Measurements from ENCODE around the gene MEG3. TPM values are rescaled to one million over a fixed set of nuclear protein-coding genes. Genes with fewer than 3 reads are reported as not detected.

The MEG3 gene
- total RNA-seq, 2 experiments from 2014 or later = not detected

DNA sequence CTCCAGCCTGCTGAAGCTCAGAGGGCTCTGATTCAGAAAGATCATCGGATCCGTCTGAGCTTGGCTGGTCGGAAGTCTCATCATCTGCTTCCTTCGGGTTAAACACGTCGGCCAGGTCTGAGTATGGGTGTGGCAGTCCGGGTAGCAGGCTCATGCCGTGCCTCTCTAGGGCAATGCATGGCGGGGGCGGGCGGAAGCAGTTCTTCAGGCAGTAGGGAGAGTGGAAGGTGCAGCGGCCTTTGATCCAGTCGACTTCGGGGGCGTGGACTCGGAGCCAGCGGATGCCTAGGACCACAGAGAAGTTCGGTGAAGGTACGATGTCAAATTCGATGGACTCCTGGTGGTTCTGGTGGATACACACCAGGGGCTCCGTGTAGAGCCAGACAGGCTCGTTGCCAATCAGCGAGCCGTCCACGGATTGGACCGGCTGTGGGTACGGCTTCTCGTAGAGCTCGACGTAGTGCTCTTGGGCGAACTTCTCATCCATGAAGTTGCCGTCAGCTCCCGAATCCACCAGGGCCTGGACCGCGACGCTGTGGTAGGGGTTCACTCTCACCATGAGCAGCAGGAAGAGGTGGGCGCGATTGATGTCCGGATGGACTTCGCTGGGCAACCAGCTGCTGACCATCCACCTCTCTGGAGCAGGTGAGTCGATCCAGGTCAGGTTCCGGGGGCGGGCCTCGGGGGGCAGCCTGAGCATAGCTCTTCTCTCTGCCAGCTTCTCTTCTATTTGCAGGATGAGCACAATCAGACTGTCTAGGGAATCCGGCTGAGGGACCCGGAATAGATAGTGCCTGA lies 57.3 kb downstream of the MEG3 start:
- H3K9me3 Mint-ChIP-seq = no peaks in the 10 kb centered on the region
- intact Hi-C loops (cut with micrococcal nuclease) = no loop called here
- ChIA-PET CTCF (no interaction called here), POLR2A (no interaction called here)
- H3K27ac Mint-ChIP-seq = no peak overlapping the region
- H3K4me1 Mint-ChIP-seq (ENCODE audit: low read depth) = no peaks in the 10 kb centered on the region
- H3K4me3 Mint-ChIP-seq = no peak overlapping the region
- H3K36me3 Mint-ChIP-seq = no peaks in the 10 kb centered on the region
- H3K27me3 Mint-ChIP-seq = peaks cover 12% of the 10 kb centered on the region
- no peak for DNase-seq

DNA sequence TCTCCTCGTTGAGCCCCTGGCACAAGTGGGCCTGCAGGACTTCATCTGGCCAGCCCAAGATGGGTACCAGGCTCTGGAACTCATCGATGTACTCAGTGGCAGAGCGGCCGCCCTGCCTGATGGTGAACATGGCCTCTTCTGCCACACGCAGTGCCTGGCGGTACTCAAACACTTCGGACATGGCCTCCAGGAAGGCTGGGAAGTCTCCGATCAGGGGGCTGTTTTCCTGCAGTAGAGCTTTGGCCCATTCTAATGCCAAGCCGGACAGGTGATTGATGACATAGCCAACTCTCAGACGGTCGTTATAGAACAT lies 57.8 kb downstream of the MEG3 start:
- POLR2A ChIA-PET = no interaction called here
- CTCF ChIA-PET = no interaction called here
- no peaks in the 10 kb centered on the region for H3K9me3 Mint-ChIP-seq
- no peak for DNase-seq
- H3K27me3 Mint-ChIP-seq = peaks cover 8% of the 10 kb centered on the region
- no peak overlapping the region for H3K27ac Mint-ChIP-seq
- no peak overlapping the region for H3K4me3 Mint-ChIP-seq
- intact Hi-C loops (cut with micrococcal nuclease) = no loop called here
- no peaks in the 10 kb centered on the region for H3K4me1 Mint-ChIP-seq (ENCODE audit: low read depth)
- H3K36me3 Mint-ChIP-seq = no peaks in the 10 kb centered on the region

DNA sequence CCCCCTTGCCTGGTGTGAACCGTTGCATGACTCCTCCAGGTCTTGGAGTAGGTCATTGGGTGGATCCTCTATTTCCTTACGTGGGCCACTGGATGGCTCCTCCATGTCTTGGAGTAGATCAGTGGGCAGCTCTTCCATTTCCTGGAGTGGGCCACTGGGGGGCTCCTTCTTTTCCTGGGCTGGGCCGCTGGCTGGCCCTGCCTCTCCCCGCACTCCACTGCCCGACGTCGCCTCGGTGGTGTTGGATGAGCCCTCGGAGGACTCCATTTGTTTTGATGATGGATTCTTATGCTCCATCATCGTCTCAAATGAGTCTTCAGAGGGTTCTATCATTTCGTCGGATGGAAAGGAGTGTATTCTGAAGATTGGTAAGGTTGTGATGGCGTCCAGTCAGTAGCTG lies 58.5 kb downstream of the MEG3 start:
- H3K4me1 Mint-ChIP-seq (ENCODE audit: low read depth) = no peaks in the 10 kb centered on the region
- H3K4me3 Mint-ChIP-seq = no peak overlapping the region
- no peaks in the 10 kb centered on the region for H3K9me3 Mint-ChIP-seq
- no peak overlapping the region for H3K27ac Mint-ChIP-seq
- no peaks in the 10 kb centered on the region for H3K36me3 Mint-ChIP-seq
- POLR2A ChIA-PET = no interaction called here
- intact Hi-C loops (cut with micrococcal nuclease) = no loop called here
- no peak for DNase-seq
- CTCF ChIA-PET = no interaction called here
- peaks cover 8% of the 10 kb centered on the region for H3K27me3 Mint-ChIP-seq

DNA sequence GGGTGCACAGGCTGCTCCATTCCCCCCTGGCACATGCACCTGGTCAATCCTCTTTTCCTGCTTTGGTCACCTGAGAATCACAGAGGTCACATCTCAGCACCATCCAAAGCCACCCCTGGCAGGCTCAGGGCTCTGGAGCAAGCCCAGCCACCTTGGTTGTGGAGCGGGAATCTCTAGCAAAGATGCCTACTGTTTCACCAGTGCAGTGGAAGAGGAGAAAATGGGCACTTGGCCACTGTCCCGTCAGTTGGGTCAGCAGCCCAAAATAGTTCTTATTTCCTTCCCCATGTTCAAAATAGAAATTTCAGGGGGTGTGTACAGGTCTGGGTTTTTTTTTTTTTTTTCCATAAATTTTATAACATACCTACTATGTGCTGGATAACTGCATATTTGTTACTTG lies 59.3 kb downstream of the MEG3 start:
- ChIA-PET POLR2A (no interaction called here), CTCF (no interaction called here)
- no peak overlapping the region for H3K4me3 Mint-ChIP-seq
- H3K27me3 Mint-ChIP-seq = peaks cover 8% of the 10 kb centered on the region
- H3K27ac Mint-ChIP-seq = no peak overlapping the region
- no peaks in the 10 kb centered on the region for H3K4me1 Mint-ChIP-seq (ENCODE audit: low read depth)
- intact Hi-C loops (cut with micrococcal nuclease) = no loop called here
- H3K9me3 Mint-ChIP-seq = no peaks in the 10 kb centered on the region
- H3K36me3 Mint-ChIP-seq = no peaks in the 10 kb centered on the region
- no peak for DNase-seq

DNA sequence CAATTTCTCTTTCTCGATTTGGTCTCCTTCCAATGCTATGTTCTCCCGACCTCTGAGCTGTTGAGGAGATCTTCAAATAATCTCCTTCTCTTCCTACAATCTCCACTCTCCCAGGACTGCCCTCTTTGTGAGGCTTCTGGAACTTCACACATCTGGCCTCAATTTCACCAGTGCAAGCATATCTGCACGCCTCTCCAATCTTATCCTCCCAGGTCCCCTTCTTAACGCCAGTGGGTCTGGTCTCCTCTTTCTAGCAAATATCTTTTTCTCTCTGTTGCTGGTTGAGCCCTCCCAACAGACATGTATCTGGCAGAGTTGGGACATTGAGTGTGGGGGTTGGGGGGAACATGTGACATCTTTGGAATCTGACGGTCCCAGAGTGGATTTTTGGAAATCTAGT lies 59.7 kb downstream of the MEG3 start:
- ChIA-PET POLR2A (no interaction called here), CTCF (no interaction called here)
- Mint-ChIP-seq H3K27me3 (peaks cover 6% of the 10 kb centered on the region), H3K4me3 (no peak overlapping the region), H3K4me1 (ENCODE audit: low read depth) (no peaks in the 10 kb centered on the region), H3K36me3 (no peaks in the 10 kb centered on the region), H3K9me3 (no peaks in the 10 kb centered on the region), H3K27ac (no peak overlapping the region)
- intact Hi-C loops (cut with micrococcal nuclease) = no loop called here
- DNase-seq = no peak

DNA sequence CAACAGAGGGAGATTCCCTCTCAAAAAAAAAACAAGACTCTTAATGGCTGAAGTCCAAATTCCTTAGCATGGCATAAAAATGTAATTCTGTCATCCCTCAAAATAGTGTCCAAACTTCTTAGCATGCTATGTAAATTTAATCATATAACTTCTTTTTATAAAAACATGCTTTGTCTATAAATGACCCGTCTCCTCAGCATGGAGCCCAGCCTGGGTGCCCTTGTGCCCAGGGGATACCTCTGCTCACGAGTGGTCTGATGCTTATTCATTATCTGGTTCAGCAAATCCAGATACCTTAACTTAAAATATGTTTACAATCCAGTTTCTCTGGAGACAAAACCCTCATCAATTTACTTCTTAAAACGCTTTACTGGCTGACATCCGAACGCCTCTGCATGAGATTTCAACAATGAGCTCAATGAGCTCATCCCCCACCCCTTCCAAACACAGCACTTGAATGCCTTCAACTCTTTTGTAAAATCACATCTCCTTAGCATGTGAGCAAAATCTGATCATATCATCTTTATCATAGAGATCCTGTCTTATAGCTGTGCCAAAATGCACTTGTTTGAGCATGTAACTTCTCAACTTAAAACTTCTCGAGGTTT lies 61.9 kb downstream of the MEG3 start:
- Mint-ChIP-seq H3K4me1 (ENCODE audit: low read depth) (no peaks in the 10 kb centered on the region), H3K27ac (no peak overlapping the region), H3K27me3 (peaks cover 6% of the 10 kb centered on the region), H3K4me3 (no peak overlapping the region), H3K36me3 (no peaks in the 10 kb centered on the region), H3K9me3 (no peaks in the 10 kb centered on the region)
- intact Hi-C loops (cut with micrococcal nuclease) = no loop called here
- ChIA-PET CTCF (no interaction called here), POLR2A (no interaction called here)
- DNase-seq = no peak

DNA sequence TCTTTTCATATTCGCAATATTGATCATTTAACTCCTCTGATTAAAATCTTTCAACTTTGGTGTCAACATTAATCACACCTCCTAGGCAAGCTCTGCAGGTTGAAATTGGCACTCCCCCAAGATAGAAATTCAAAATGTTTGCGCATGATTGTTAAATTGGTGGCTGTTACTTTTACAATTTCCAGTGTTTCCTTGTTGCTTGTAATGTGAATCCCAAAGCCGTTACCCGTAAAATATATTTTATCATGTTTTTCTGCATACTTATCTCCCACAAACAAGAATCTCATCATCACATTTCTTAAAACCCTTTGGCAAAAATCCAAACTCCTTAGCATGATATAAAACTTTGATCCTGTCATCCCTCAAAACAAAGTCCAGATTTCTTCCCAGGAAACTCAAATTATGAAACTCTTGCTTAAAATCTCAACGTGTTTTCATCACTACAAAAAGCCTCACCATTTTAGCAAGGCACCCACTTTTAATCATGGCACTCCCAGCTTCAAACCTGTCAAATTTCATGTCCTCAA lies 62.9 kb downstream of the MEG3 start:
- H3K4me1 Mint-ChIP-seq (ENCODE audit: low read depth) = no peaks in the 10 kb centered on the region
- DNase-seq = no peak
- ChIA-PET CTCF (no interaction called here), POLR2A (no interaction called here)
- no peaks in the 10 kb centered on the region for H3K9me3 Mint-ChIP-seq
- H3K27me3 Mint-ChIP-seq = peaks cover 11% of the 10 kb centered on the region
- no peak overlapping the region for H3K4me3 Mint-ChIP-seq
- H3K27ac Mint-ChIP-seq = no peak overlapping the region
- no peaks in the 10 kb centered on the region for H3K36me3 Mint-ChIP-seq
- intact Hi-C loops (cut with micrococcal nuclease) = no loop called here

DNA sequence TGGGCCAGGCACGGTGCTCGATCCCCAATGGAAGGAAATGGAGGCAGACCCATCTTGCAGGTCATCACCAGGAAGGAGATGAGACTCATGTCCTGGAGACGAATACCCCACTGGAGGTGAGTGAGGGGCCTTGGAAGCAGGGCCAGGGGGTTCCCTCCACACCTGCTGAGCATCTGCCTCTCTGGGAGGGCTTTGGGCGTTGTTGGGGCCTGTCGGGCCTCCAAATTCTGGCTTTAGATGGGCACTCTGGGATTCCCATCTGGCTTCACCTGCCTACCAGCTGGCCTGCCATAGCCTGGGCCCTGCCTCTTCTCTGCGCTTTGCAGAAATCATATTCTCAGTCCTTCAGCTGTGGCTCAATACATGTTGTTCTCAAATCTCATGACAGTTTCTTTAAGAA lies 63.7 kb downstream of the MEG3 start:
- CTCF ChIA-PET = no interaction called here
- DNase-seq = no peak
- H3K27me3 Mint-ChIP-seq = peaks cover 10% of the 10 kb centered on the region
- intact Hi-C loops (cut with micrococcal nuclease) = no loop called here
- no peak overlapping the region for H3K4me3 Mint-ChIP-seq
- no peaks in the 10 kb centered on the region for H3K36me3 Mint-ChIP-seq
- H3K27ac Mint-ChIP-seq = no peak overlapping the region
- no peaks in the 10 kb centered on the region for H3K9me3 Mint-ChIP-seq
- H3K4me1 Mint-ChIP-seq (ENCODE audit: low read depth) = no peaks in the 10 kb centered on the region
- POLR2A ChIA-PET = no interaction called here

DNA sequence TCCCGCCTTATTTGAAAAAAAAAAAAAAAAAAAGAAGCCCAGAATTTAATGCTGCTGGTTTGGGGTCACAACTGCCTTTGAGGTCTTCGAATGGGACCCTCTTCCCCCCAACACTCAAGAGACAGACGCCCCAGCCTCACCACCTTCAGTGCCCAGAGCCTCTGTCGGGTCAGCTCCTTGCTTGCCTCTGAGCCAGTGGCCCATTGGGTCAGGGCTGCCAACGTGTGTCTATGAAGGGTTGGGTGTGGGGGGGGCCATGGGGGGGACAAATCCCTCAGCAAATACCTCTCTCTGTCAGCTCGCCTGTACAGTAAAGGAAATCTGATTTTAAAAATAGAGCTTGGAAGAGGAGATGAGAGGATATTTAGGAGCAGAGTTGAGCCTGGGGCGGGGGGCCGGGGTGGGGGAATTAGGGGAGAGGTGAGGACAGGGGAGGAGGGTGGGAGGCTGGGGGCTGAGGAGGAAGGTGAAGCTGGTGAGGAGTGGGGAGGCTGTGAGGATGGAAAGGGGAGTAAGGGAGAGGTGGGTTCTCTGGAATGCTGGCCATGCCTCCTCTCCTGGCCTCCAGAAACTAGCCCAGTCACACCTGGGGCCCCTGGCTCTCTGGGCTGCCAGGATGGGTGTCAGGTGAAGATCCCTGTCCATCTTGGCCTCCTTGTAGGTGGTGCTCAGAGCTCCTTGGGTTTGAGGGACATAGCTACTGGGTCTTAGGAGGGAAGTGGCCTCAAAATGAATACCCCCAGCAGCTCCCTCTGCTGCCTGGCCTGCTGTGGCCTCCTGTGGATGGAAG lies 64.3 kb downstream of the MEG3 start:
- ChIA-PET CTCF (interaction anchor here (1.0 kb wide), 1 partner anchor 11 kb away, joined by 3 read pairs; no protein-coding TSS in a partner anchor), POLR2A (no interaction called here)
- no peaks in the 10 kb centered on the region for H3K36me3 Mint-ChIP-seq
- intact Hi-C loops (cut with micrococcal nuclease) = no loop called here
- H3K4me3 Mint-ChIP-seq = no peak overlapping the region
- no peaks in the 10 kb centered on the region for H3K4me1 Mint-ChIP-seq (ENCODE audit: low read depth)
- peaks cover 12% of the 10 kb centered on the region for H3K27me3 Mint-ChIP-seq
- DNase-seq = no peak
- H3K9me3 Mint-ChIP-seq = no peaks in the 10 kb centered on the region
- H3K27ac Mint-ChIP-seq = no peak overlapping the region

DNA sequence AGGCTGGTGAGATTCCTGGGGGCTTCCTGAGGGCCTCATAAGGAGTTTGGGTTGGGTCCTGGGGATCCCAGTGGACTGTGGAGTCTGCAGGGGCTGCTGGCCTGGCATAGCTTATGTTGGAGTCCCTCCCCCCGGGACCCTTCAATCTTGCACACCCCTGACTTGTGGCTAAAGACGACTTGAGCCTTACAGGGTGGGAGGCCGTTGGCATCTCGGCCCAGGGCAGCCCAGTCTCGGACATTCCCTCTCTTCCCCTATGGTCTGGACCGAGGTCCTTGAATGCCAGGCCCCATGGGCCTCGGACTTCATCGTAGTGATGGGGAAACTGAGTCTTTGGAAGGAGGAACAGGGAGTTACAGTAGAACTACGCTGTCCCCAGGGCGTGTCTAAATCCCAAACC lies 65.1 kb downstream of the MEG3 start:
- POLR2A ChIA-PET = no interaction called here
- H3K4me3 Mint-ChIP-seq = no peak overlapping the region
- no peak for DNase-seq
- H3K27me3 Mint-ChIP-seq = peaks cover 14% of the 10 kb centered on the region
- CTCF ChIA-PET = interaction anchor here (1.0 kb wide), 1 partner anchor 10 kb away, joined by 3 read pairs; no protein-coding TSS in a partner anchor
- H3K9me3 Mint-ChIP-seq = no peaks in the 10 kb centered on the region
- no peak overlapping the region for H3K27ac Mint-ChIP-seq
- H3K4me1 Mint-ChIP-seq (ENCODE audit: low read depth) = no peaks in the 10 kb centered on the region
- no peaks in the 10 kb centered on the region for H3K36me3 Mint-ChIP-seq
- intact Hi-C loops (cut with micrococcal nuclease) = no loop called here

DNA sequence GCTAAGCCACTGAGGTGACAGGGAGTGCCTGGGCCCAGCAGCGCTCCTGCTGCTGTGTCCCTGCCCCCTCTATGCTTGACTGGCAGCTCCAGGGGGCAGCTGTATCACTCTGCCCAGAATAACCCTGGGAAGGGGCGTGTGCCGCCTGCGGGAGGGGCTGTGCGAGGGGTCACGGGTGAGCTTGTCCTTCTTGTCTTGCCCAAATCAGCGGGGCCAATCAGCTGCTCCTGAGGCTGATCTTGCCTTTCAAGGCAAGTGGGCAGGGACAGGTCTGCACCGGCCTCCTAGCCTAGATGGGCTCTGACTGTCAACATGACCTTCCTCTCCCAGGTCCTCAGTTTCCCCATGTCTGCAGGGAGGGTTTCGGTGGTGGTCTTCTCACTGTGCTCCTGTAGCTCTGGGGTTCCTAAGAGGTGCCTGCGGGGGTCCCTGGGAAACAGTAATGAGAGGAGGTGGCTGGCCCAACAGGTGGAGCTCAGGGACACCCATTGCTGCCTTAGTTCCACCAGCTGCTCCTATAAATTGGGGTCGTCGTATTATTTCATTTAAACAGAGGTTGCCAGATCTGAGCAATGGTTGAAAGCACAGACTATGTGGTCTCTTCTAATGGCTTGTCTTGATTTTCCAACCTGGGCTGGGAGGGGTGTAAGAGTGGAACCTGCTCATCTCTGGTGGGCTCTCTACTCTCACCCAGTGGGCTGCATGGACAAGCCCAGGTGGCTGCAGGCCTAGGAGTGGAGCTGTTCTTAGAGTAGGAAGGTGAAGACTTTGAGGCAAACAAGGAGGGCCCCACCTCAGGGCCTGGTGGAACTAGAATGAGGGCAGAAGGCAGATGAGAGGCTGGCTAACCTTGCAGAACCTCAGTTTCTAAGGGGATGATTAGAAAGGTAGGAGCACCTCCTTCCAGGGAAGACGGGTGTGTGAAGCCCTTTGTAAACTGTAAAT lies 65.9 kb downstream of the MEG3 start:
- Mint-ChIP-seq H3K4me1 (ENCODE audit: low read depth) (no peaks in the 10 kb centered on the region), H3K27ac (no peak overlapping the region), H3K36me3 (no peaks in the 10 kb centered on the region), H3K9me3 (no peaks in the 10 kb centered on the region), H3K4me3 (no peak overlapping the region), H3K27me3 (peaks cover 18% of the 10 kb centered on the region)
- intact Hi-C loops (cut with micrococcal nuclease) = no loop called here
- DNase-seq = no peak
- ChIA-PET POLR2A (no interaction called here), CTCF (interaction anchor here (1.0 kb wide), 1 partner anchor 9 kb away, joined by 3 read pairs; no protein-coding TSS in a partner anchor)

Measured in activated CD4-positive, alpha-beta memory T cell treated with anti-CD3 and anti-CD28 coated beads for 36 hours (primary cell).